ENCODE data around the gene KRTAP9-9.
A peak's percentile ranks its signal among the peaks of the same experiment; 100 is the strongest.
"Not testable (repeated sequence)": the region's sequence is repeated elsewhere in the genome, so short reads cannot be mapped to it uniquely, and the experiment has no call there.

The KRTAP9-9 gene

GRCh38 chr17:41275648-41276190 lies 20.5 kb downstream of the KRTAP9-9 start, which contains the start of gene KRTAP9-7:
KRTAP9-7 (plus strand) TSS chr17:41275698; CDS start chr17:41275698, 0 bp downstream.
- H4K91ac ChIP-seq (ENCODE audit: low read depth, low read length, poor library complexity); H4K8ac ChIP-seq (ENCODE audit: low read depth, low read length); H3K23ac ChIP-seq (ENCODE audit: low read depth, low read length, poor library complexity); H3K27ac ChIP-seq (replicated peaks; ENCODE audit: low read length); H2BK12ac ChIP-seq (ENCODE audit: low read length); H3K4me1 ChIP-seq (ENCODE audit: control insufficient read depth in 2 of 2, insufficient read depth in 1 of 2, low read depth in 1 of 2, low read length in 2 of 2); H2BK120ac ChIP-seq (ENCODE audit: low read depth, low read length); H3K9me3 ChIP-seq (replicated peaks in 1 of 2; ENCODE audit: control insufficient read depth in 2 of 2, insufficient read depth in 1 of 2, low read depth in 1 of 2, low read length in 2 of 2); H3K9ac ChIP-seq (ENCODE audit: low read depth, low read length, poor library complexity); H2BK5ac ChIP-seq (ENCODE audit: low read length); DNase-seq (ENCODE audit: low spot score); H3K4me3 ChIP-seq (ENCODE audit: low read length in 2 of 2); H3K27me3 ChIP-seq (ENCODE audit: control insufficient read depth in 3 of 3, insufficient read depth in 3 of 3, low read depth in 1 of 3, low read length in 3 of 3); H2BK15ac ChIP-seq (ENCODE audit: low read length); H2AFZ ChIP-seq (ENCODE audit: low read length); H3K4me2 ChIP-seq (ENCODE audit: insufficient read depth, low read length, poor library complexity, severe bottlenecking); H2AK5ac ChIP-seq (ENCODE audit: low read depth, low read length); H3K14ac ChIP-seq (ENCODE audit: low read length); H3K79me1 ChIP-seq (ENCODE audit: low read depth, low read length); H3K4ac ChIP-seq (ENCODE audit: low read length); H3K36me3 ChIP-seq (replicated peaks in 1 of 2; ENCODE audit: control insufficient read depth in 2 of 2, insufficient read depth in 2 of 2, low read length in 2 of 2): not testable (repeated sequence)
- H3K18ac ChIP-seq (ENCODE audit: low read length): peak within 1 kb of the TSS; percentile 78
- WGBS, 2 donors (ENCODE audit: extremely low coverage in 2 of 2, insufficient read length in 2 of 2, insufficient replicate concordance in 1 of 2): no CpG with 5 or more reads among the region's 3 CpGs

GRCh38 chr17:41278176-41278955 lies 23.2 kb downstream of the KRTAP9-9 start:
- no CpG with 5 or more reads among the region's 3 CpGs for WGBS, 2 donors (ENCODE audit: extremely low coverage in 2 of 2, insufficient read length in 2 of 2, insufficient replicate concordance in 1 of 2)
- H3K27ac ChIP-seq (replicated peaks; ENCODE audit: low read length): no peak overlapping the region

GRCh38 chr17:41284043-41284442 lies 28.9 kb downstream of the KRTAP9-9 start:
- H2BK15ac ChIP-seq (ENCODE audit: low read length): no peak overlapping the region
- H2AK5ac ChIP-seq (ENCODE audit: low read depth, low read length): no peak overlapping the region

More at GRCh38 chr17:41278176-41278955, 23.2 kb downstream of the KRTAP9-9 start:
- H3K79me1 ChIP-seq (ENCODE audit: low read depth, low read length): no peaks in the 10 kb centered on the region
- H3K14ac ChIP-seq (ENCODE audit: low read length): no peak overlapping the region
- H2BK15ac ChIP-seq (ENCODE audit: low read length): no peak overlapping the region
- H3K23ac ChIP-seq (ENCODE audit: low read depth, low read length, poor library complexity): no peak overlapping the region
- H3K4me3 ChIP-seq (ENCODE audit: low read length in 2 of 2): no peak overlapping the region
- H2AFZ ChIP-seq (ENCODE audit: low read length): no peak overlapping the region
- no peaks in the 10 kb centered on the region for H3K36me3 ChIP-seq (replicated peaks in 1 of 2; ENCODE audit: control insufficient read depth in 2 of 2, insufficient read depth in 2 of 2, low read length in 2 of 2)
- DNase-seq (ENCODE audit: low spot score): no peak
- peaks cover 0 to under 1% of the 10 kb centered on the region in 2 donors for H3K4me1 ChIP-seq (ENCODE audit: control insufficient read depth in 2 of 2, insufficient read depth in 1 of 2, low read depth in 1 of 2, low read length in 2 of 2)
- no peak overlapping the region for H4K8ac ChIP-seq (ENCODE audit: low read depth, low read length)
- no peak overlapping the region for H4K91ac ChIP-seq (ENCODE audit: low read depth, low read length, poor library complexity)
- H2BK12ac ChIP-seq (ENCODE audit: low read length): no peak overlapping the region
- H2BK5ac ChIP-seq (ENCODE audit: low read length): no peak overlapping the region
- H2BK120ac ChIP-seq (ENCODE audit: low read depth, low read length): no peak overlapping the region
- no peak overlapping the region for H2AK5ac ChIP-seq (ENCODE audit: low read depth, low read length)
- H3K9ac ChIP-seq (ENCODE audit: low read depth, low read length, poor library complexity): no peak overlapping the region
- no peak overlapping the region for H3K4me2 ChIP-seq (ENCODE audit: insufficient read depth, low read length, poor library complexity, severe bottlenecking)
- H3K27me3 ChIP-seq (ENCODE audit: control insufficient read depth in 3 of 3, insufficient read depth in 3 of 3, low read depth in 1 of 3, low read length in 3 of 3): no peaks in the 10 kb centered on the region
- no peaks in the 10 kb centered on the region for H3K9me3 ChIP-seq (replicated peaks in 1 of 2; ENCODE audit: control insufficient read depth in 2 of 2, insufficient read depth in 1 of 2, low read depth in 1 of 2, low read length in 2 of 2)
- no peak overlapping the region for H3K18ac ChIP-seq (ENCODE audit: low read length)
- no peak overlapping the region for H3K4ac ChIP-seq (ENCODE audit: low read length)

GRCh38 chr17:41284546-41284945 lies 29.4 kb downstream of the KRTAP9-9 start:
- no peak overlapping the region for H3K4me3 ChIP-seq (ENCODE audit: low read length in 2 of 2)
- no peak for DNase-seq (ENCODE audit: low spot score)
- no peak overlapping the region for H2BK120ac ChIP-seq (ENCODE audit: low read depth, low read length)
- H3K18ac ChIP-seq (ENCODE audit: low read length): no peak overlapping the region
- no peak overlapping the region for H3K27ac ChIP-seq (replicated peaks; ENCODE audit: low read length)
- no peak overlapping the region for H3K23ac ChIP-seq (ENCODE audit: low read depth, low read length, poor library complexity)
- H2BK15ac ChIP-seq (ENCODE audit: low read length): no peak overlapping the region
- no CpG with 5 or more reads among the region's 2 CpGs for WGBS, 2 donors (ENCODE audit: extremely low coverage in 2 of 2, insufficient read length in 2 of 2, insufficient replicate concordance in 1 of 2)
- no peaks in the 10 kb centered on the region for H3K9me3 ChIP-seq (replicated peaks in 1 of 2; ENCODE audit: control insufficient read depth in 2 of 2, insufficient read depth in 1 of 2, low read depth in 1 of 2, low read length in 2 of 2)
- H2AFZ ChIP-seq (ENCODE audit: low read length): no peak overlapping the region
- no peaks in the 10 kb centered on the region for H3K36me3 ChIP-seq (replicated peaks in 1 of 2; ENCODE audit: control insufficient read depth in 2 of 2, insufficient read depth in 2 of 2, low read length in 2 of 2)
- no peak overlapping the region for H2AK5ac ChIP-seq (ENCODE audit: low read depth, low read length)
- H3K4me2 ChIP-seq (ENCODE audit: insufficient read depth, low read length, poor library complexity, severe bottlenecking): no peak overlapping the region
- H3K9ac ChIP-seq (ENCODE audit: low read depth, low read length, poor library complexity): no peak overlapping the region
- no peak overlapping the region for H4K8ac ChIP-seq (ENCODE audit: low read depth, low read length)
- no peak overlapping the region for H2BK12ac ChIP-seq (ENCODE audit: low read length)
- H3K14ac ChIP-seq (ENCODE audit: low read length): no peak overlapping the region
- no peak overlapping the region for H4K91ac ChIP-seq (ENCODE audit: low read depth, low read length, poor library complexity)
- no peak overlapping the region for H2BK5ac ChIP-seq (ENCODE audit: low read length)
- H3K4ac ChIP-seq (ENCODE audit: low read length): no peak overlapping the region
- no peaks in the 10 kb centered on the region for H3K79me1 ChIP-seq (ENCODE audit: low read depth, low read length)
- H3K27me3 ChIP-seq (ENCODE audit: control insufficient read depth in 3 of 3, insufficient read depth in 3 of 3, low read depth in 1 of 3, low read length in 3 of 3): no peaks in the 10 kb centered on the region
- H3K4me1 ChIP-seq (ENCODE audit: control insufficient read depth in 2 of 2, insufficient read depth in 1 of 2, low read depth in 1 of 2, low read length in 2 of 2): peaks cover 0 to 2% of the 10 kb centered on the region in 2 donors

More at GRCh38 chr17:41284043-41284442, 28.9 kb downstream of the KRTAP9-9 start:
- Histone ChIP-seq H3K18ac (ENCODE audit: low read length) (no peak overlapping the region), H2BK5ac (ENCODE audit: low read length) (no peak overlapping the region), H3K27me3 (ENCODE audit: control insufficient read depth in 3 of 3, insufficient read depth in 3 of 3, low read depth in 1 of 3, low read length in 3 of 3) (no peaks in the 10 kb centered on the region), H4K91ac (ENCODE audit: low read depth, low read length, poor library complexity) (no peak overlapping the region), H2AFZ (ENCODE audit: low read length) (no peak overlapping the region), H3K4me1 (ENCODE audit: control insufficient read depth in 2 of 2, insufficient read depth in 1 of 2, low read depth in 1 of 2, low read length in 2 of 2) (peaks cover 0 to 2% of the 10 kb centered on the region in 2 donors), H3K9ac (ENCODE audit: low read depth, low read length, poor library complexity) (no peak overlapping the region), H3K23ac (ENCODE audit: low read depth, low read length, poor library complexity) (no peak overlapping the region), H3K9me3 (replicated peaks in 1 of 2; ENCODE audit: control insufficient read depth in 2 of 2, insufficient read depth in 1 of 2, low read depth in 1 of 2, low read length in 2 of 2) (no peaks in the 10 kb centered on the region), H3K4ac (ENCODE audit: low read length) (no peak overlapping the region), H4K8ac (ENCODE audit: low read depth, low read length) (no peak overlapping the region), H3K4me2 (ENCODE audit: insufficient read depth, low read length, poor library complexity, severe bottlenecking) (no peak overlapping the region), H3K36me3 (replicated peaks in 1 of 2; ENCODE audit: control insufficient read depth in 2 of 2, insufficient read depth in 2 of 2, low read length in 2 of 2) (no peaks in the 10 kb centered on the region), H2BK12ac (ENCODE audit: low read length) (no peak overlapping the region), H3K4me3 (ENCODE audit: low read length in 2 of 2) (no peak overlapping the region), H3K14ac (ENCODE audit: low read length) (no peak overlapping the region), H3K27ac (replicated peaks; ENCODE audit: low read length) (peak overlapping the region; percentile 38), H3K79me1 (ENCODE audit: low read depth, low read length) (no peaks in the 10 kb centered on the region), H2BK120ac (ENCODE audit: low read depth, low read length) (no peak overlapping the region)
- no CpG with 5 or more reads among the region's 3 CpGs for WGBS, 2 donors (ENCODE audit: extremely low coverage in 2 of 2, insufficient read length in 2 of 2, insufficient replicate concordance in 1 of 2)
- DNase-seq (ENCODE audit: low spot score): no peak

Measured in neuronal stem cell (in vitro differentiated cells).